GM23338 (cell line): Measurements from ENCODE around the gene ARHGAP42.

ENCODE experiments used
- CTCF ChIP-seq, 2 experiments: fragments of 200-600 bp in 1 of 2; sonication (generic) in 1 of 2; conservative IDR thresholded peaks; 2 replicates each; pipeline versions ENCODE4 v1.5.1 to v1.6.1; 2016 to 2017; ENCODE audit warnings: antibody characterized with exemption in 2 of 2, low read depth in 2 of 2, mild to moderate bottlenecking in 2 of 2, moderate library complexity in 1 of 2
- EZH2 ChIP-seq: fragments of 200-600 bp; sonication (generic); IDR thresholded peaks from one replicate; pipeline ENCODE4 v1.8.0; 2017; ENCODE audit warnings: antibody characterized with exemption, mild to moderate bottlenecking, low read depth; ENCODE audit not compliant: unreplicated experiment
- EZH2phosphoT487 ChIP-seq: fragments of 200-600 bp; sonication (generic); IDR thresholded peaks from one replicate; pipeline ENCODE4 v1.8.1; 2018; ENCODE audit warnings: antibody characterized with exemption; ENCODE audit not compliant: unreplicated experiment
- POLR2AphosphoS5 ChIP-seq: IDR thresholded peaks from 2 replicates; pipeline ENCODE4 v1.6.1; 2016; ENCODE audit warnings: antibody characterized with exemption, low read depth
- ZNF114 ChIP-seq: fragments of 250-450 bp; sonication (Bioruptor Pico); IDR thresholded peaks from 2 replicates; pipeline ENCODE4 v1.5.0; 2020; ENCODE audit warnings: mild to moderate bottlenecking, moderate library complexity

- TF ChIP-seq POLR2AphosphoS5 (no peak), ZNF114 (CRISPR knock-in tag) (no peak), EZH2 (no peak), CTCF (conservative IDR thresholded peaks at IDR 0.05; ENCODE audit: low read depth in 2 of 2) (no peak), EZH2phosphoT487 (no peak)
These were observed 297.6 kb downstream of the ARHGAP42 start for GRCh38 chr11:100984668-100985067.
